Measurements from ENCODE around the gene CDK18. TPM values are rescaled to one million over a fixed set of nuclear protein-coding genes. Genes with fewer than 3 reads are reported as not detected.
"Not testable (repeated sequence)": the region's sequence is repeated elsewhere in the genome, so short reads cannot be mapped to it uniquely, and the experiment has no call there.

Gene CDK18
- total RNA-seq, 2 donors from 2014 or later = 11.1 to 16.2 TPM

DNA sequence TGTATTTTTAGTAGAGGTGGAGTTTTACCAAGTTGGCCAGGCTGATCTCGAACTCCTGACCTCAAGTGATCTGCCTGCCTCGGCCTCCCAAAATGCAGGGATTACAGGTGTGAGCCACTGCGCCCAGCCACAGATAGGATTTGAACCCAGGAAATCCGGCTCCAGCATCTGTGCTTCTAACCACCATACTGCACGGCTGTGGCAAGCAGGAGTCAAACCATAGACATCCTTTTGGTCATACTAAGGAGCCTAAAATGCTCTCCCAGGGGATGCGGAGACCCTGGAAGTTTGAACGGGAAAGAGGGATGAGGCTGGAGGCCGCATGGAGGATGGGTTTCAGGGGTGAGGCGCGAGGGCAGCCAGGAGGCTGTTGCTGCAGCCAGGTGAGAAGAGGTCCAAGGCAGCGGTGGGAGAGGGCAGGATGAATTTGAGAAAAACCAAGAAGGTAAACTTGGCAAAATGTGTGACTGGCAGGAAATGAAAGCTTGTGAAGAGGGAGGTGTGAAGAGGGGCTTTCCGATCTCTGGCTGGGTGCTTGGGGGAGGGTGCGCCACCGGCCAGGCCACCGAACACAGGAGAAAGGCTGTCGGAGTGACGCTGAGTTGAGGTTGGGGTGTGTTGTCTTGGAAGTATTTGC, 24.0 kb upstream of the CDK18 start:
- Histone ChIP-seq H3K9me3 (no peaks in the 10 kb centered on the region), H3K36me3 (no peaks in the 10 kb centered on the region), H3K27ac (no peak overlapping the region), H3K4me3 (no peak overlapping the region), H3K4me1 (replicated peaks) (no peaks in the 10 kb centered on the region), H3K27me3 (replicated peaks; ENCODE audit: insufficient read depth) (peaks cover 5% of the 10 kb centered on the region)
- WGBS = 74% methylated on average over 17 of the region's 17 CpGs
- intact Hi-C loops (cut with DNase I) = no loop called here
- TF ChIP-seq POLR2AphosphoS5 (IDR thresholded peaks at IDR 0.05) (no peak), POLR2A (IDR thresholded peaks at IDR 0.05) (no peak)
- TF ChIP-seq, protein P1, sequence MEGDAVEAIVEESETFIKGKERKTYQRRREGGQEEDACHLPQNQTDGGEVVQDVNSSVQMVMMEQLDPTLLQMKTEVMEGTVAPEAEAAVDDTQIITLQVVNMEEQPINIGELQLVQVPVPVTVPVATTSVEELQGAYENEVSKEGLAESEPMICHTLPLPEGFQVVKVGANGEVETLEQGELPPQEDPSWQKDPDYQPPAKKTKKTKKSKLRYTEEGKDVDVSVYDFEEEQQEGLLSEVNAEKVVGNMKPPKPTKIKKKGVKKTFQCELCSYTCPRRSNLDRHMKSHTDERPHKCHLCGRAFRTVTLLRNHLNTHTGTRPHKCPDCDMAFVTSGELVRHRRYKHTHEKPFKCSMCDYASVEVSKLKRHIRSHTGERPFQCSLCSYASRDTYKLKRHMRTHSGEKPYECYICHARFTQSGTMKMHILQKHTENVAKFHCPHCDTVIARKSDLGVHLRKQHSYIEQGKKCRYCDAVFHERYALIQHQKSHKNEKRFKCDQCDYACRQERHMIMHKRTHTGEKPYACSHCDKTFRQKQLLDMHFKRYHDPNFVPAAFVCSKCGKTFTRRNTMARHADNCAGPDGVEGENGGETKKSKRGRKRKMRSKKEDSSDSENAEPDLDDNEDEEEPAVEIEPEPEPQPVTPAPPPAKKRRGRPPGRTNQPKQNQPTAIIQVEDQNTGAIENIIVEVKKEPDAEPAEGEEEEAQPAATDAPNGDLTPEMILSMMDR (IDR thresholded peaks at IDR 0.05) = no peak
- DNase-seq (ENCODE audit: low spot score) = no peak

DNA sequence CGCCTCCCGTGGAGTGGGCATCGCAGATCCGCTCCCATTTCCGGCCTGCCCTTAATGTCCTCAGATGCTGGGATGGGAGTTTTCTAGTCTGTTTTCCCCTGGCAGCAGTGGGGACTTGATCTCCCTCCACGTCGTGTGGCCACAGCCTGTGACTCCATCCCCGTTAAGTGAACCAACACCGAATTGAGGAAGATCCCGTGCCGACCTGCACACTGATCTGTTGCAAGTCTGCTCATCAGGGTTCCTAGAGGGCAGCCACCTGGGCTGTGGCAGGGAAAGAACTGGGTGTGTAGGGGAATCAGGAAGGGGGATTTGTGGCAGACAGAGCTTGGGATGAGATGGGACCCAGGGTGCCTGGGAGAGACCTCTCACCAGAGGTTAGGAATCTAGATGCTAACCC, 23.3 kb upstream of the CDK18 start:
- no peaks in the 10 kb centered on the region for H3K9me3 ChIP-seq
- no peak overlapping the region for H3K4me3 ChIP-seq
- no peak overlapping the region for H3K27ac ChIP-seq
- no peaks in the 10 kb centered on the region for H3K36me3 ChIP-seq
- H3K4me1 ChIP-seq (replicated peaks) = no peaks in the 10 kb centered on the region
- intact Hi-C loops (cut with DNase I) = no loop called here
- DNase-seq (ENCODE audit: low spot score) = no peak
- WGBS = 61% methylated on average over 11 of the region's 11 CpGs
- H3K27me3 ChIP-seq (replicated peaks; ENCODE audit: insufficient read depth) = peaks cover 5% of the 10 kb centered on the region
- no peak for TF ChIP-seq POLR2AphosphoS5 (IDR thresholded peaks at IDR 0.05)
- TF ChIP-seq, protein P1 (IDR thresholded peaks at IDR 0.05) = no peak
- no peak for TF ChIP-seq POLR2A (IDR thresholded peaks at IDR 0.05)

DNA sequence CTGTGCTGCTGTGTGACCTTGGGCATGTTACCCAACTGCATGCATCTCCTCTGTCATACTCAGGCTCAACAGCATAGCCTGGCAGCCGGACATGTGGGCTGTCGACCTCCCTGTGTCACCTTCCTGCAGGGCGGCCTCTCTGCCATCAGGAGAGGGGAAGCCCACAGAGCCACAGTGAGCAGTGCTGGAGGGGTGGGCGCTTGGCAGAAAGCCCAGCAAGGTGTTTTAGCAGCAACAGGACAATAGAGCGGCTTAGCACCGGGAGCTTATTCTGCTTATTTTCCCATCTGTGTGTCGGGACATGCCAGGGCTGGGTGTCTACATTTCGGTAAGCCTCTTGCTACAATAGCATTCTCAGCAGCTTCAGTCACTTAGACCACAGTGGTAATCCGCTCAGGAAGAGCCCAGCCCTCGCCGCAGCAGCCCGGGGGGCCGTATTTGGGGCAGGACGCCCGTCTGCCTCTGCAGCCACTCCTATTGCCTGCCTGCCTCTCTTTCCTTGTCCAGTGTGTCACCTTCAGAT, 22.8 kb upstream of the CDK18 start:
- Histone ChIP-seq H3K4me1 (replicated peaks) (no peaks in the 10 kb centered on the region), H3K9me3 (no peaks in the 10 kb centered on the region), H3K4me3 (no peak overlapping the region), H3K27me3 (replicated peaks; ENCODE audit: insufficient read depth) (peaks cover 5% of the 10 kb centered on the region), H3K36me3 (no peaks in the 10 kb centered on the region), H3K27ac (no peak overlapping the region)
- intact Hi-C loops (cut with DNase I) = no loop called here
- TF ChIP-seq POLR2AphosphoS5 (IDR thresholded peaks at IDR 0.05) = no peak
- WGBS = 27% methylated on average over 15 of the region's 15 CpGs
- no peak for DNase-seq (ENCODE audit: low spot score)

DNA sequence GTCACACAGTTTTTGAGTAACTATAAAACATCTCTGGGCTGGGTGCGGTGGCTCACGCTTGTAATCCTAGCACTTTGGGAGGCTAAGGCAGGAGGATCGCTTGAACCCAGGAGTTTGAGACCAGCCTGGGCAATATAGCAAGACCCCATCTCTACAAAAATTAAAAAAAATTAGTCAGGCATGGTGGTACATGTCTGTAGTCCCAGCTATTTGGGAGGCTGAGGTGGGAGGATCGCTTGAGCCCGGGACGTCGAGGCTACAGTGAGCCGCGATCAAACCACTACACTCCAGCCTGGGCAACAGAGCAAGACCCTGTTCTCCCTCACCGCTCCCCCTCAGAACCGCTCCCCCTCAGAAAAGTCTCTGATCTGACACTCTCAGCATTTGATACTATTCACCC, 21.9 kb upstream of the CDK18 start:
- H3K9me3 ChIP-seq; H3K27ac ChIP-seq; H3K4me1 ChIP-seq (replicated peaks); DNase-seq (ENCODE audit: low spot score); H3K36me3 ChIP-seq; intact Hi-C loops (cut with DNase I); H3K27me3 ChIP-seq (replicated peaks; ENCODE audit: insufficient read depth); H3K4me3 ChIP-seq: not testable (repeated sequence)
- whole genome bisulfite sequencing = 94% methylated on average over 11 of the region's 11 CpGs

DNA sequence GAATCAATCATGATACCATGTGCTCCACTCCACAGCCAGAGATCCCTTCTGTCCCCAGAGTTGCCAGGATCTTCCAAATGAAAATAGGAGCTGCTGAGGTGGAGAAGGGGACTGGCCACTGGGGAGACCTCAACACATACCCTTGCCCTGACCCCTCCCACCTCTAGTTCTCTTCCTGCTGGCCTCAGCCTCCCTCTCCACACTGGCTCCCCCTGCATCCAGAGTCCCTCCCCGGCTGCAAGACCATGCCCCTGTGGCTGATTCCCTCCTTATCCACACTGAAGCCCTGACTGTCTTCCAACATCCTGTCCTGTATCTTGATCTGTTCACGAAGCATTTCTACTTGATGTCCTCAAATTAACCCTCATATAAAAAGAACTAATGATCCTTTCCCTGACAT, 21.1 kb upstream of the CDK18 start:
- WGBS = 52% methylated on average over 2 of the region's 2 CpGs
- Histone ChIP-seq H3K27me3 (replicated peaks; ENCODE audit: insufficient read depth) (peaks cover 5% of the 10 kb centered on the region), H3K4me1 (replicated peaks) (no peaks in the 10 kb centered on the region), H3K4me3 (no peak overlapping the region), H3K27ac (no peak overlapping the region), H3K36me3 (no peaks in the 10 kb centered on the region), H3K9me3 (no peaks in the 10 kb centered on the region)
- intact Hi-C loops (cut with DNase I) = no loop called here
- DNase-seq (ENCODE audit: low spot score) = no peak
- TF ChIP-seq, protein P1 (IDR thresholded peaks at IDR 0.05) = no peak
